Hepatic stellate cell (primary cell): Measurements from ENCODE around the gene CRMP1.

Experiments used
- DNase-seq: peaks from one replicate; pipeline ENCODE4 v3.0.0; 2011; ENCODE audit warnings: low spot score

The CRMP1 gene

DNA sequence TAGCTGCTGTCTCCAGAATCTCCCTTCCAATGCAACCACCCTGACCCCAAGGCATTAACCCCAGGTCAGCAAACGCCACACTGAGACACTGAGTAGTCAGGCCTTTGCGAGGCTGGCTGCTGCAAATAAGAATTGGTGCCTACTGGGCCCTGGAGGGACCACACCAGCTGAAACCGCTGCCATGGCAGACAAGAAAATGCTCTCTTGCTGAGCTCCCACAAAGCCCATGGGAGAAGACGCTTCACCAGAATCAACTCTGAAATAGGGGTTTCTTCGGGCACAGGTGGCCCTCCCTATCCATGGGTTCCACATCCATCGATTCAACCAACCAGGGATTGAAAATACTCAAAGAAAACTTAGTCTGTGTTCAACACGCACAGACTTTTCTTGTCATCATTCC lies 26.7 kb upstream of the CRMP1 start:
- no peak for DNase-seq

DNA sequence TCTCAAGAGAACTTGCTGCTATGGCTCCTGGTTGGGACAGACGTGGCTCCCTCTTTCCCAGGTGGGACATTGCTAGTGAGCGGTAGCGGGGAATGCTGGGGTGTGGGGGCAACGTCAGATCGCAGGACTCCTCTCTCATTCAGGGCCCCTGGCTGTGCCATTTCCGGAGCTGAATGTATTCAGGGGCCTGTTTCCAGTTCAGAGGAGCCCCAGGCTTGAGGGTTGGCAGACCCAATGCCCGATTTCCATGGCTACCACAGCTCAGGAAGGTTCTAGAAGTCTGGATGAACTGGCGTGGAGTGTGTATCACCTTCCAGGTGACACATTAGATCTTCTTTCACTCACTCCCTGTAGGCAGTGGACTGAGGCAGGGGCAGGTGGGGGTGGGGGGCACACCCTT lies 26.2 kb upstream of the CRMP1 start:
- DNase-seq: no peak

GRCh38 chr4:5918331-5918985 lies 25.6 kb upstream of the CRMP1 start:
- no peak for DNase-seq

- DNase-seq: no peak
Measured at GRCh38 chr4:5917672-5918071, 24.8 kb upstream of the CRMP1 start.

DNA sequence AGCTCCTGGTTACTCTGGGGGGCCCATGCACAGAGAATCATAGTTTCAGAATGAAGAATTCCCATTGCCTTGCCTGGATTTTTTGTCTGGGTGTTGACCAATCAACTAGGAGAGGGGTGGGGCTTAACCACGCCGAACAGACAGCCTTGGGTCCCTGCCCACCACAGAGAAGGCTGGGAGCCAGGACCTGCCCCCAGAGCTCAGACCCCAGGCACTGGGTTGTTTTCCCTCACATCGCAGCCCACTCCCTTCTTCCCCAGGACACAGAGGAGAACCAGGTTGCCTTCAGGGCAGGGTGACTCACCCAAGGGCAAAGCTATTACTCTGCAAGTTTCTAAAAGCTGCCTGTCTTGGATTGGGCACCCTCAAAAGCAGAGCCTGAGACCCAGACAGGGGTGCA lies 23.3 kb upstream of the CRMP1 start:
- no peak for DNase-seq

GRCh38 chr4:5913454-5913853 lies 20.6 kb upstream of the CRMP1 start:
- no peak for DNase-seq

DNA sequence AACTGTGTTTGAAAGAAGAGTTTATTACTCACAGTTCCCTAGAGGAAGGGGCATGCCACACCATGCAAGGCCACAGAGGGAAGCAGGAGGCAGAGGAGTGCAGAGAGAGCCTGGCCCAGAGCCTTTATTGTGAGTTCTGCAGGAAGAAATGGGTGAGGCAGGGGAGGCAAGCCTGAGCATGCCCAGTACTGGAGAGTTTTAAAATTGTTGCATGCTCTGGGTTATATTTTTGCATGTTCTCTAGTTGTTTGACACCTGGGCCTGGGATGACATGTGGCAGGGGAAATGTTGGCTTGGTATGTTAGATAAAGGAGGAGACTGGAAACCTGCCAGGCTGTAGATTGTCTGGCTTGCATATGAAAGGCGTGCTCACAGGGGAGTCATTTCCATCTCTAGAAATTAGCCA lies 19.7 kb upstream of the CRMP1 start:
- no peak for DNase-seq

GRCh38 chr4:5908876-5909427 lies 16.1 kb upstream of the CRMP1 start:
- DNase-seq: no peak

DNA sequence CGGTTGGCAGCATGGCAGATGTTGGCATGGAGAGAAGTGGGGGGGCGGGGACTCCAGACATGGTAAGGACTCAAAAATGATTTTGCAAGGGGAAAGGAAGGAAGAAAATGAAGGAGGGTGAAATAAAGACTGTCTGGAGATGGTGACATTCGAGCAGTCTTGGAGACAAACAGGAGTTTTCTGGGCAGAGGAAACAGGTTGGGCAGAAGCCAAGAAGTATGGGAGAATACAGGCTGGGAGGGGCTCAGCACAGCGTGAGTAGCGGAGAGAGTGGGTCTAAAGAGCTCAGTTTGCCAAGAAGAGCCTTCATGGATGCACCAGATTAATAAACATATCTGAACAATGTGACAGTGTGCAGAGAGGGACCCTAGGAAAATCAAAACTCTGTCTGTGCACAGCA lies 13.3 kb upstream of the CRMP1 start:
- DNase-seq: no peak

- DNase-seq: no peak
Measured at GRCh38 chr4:5905714-5906113, 12.8 kb upstream of the CRMP1 start.

GRCh38 chr4:5900844-5901243 lies 8.0 kb upstream of the CRMP1 start:
- no peak for DNase-seq

- no peak for DNase-seq
Measured at GRCh38 chr4:5899881-5900280, 7.0 kb upstream of the CRMP1 start.

GRCh38 chr4:5899396-5899795 lies 6.5 kb upstream of the CRMP1 start:
- DNase-seq: no peak

GRCh38 chr4:5897674-5898073 lies 4.8 kb upstream of the CRMP1 start:
- DNase-seq: no peak

- no peak for DNase-seq
Measured at GRCh38 chr4:5895287-5895686, 2.4 kb upstream of the CRMP1 start.

GRCh38 chr4:5894266-5894665 lies 1.4 kb upstream of the CRMP1 start:
- no peak for DNase-seq

DNA sequence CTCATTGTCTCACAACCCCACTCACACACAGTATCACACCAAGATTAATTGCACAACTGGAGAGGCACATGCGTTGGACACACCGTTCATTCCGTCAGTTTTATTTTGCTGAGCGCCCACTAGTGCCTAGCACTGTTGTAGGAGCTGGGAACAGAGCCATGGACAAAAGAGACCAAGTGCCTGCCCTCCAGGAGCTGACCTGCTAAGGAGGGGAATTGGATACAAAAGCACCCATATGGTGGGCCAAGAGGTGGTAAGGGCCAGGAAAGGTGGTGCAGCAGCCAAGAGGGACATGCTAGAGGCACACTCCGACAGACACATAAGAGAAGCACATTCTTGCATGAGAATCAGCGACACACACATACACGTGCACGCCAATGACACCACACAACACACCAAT lies 705 bp upstream of the CRMP1 start:
- DNase-seq: no peak

GRCh38 chr4:5892323-5893003 lies 423 bp downstream of the CRMP1 start:
- DNase-seq: no peak

DNA sequence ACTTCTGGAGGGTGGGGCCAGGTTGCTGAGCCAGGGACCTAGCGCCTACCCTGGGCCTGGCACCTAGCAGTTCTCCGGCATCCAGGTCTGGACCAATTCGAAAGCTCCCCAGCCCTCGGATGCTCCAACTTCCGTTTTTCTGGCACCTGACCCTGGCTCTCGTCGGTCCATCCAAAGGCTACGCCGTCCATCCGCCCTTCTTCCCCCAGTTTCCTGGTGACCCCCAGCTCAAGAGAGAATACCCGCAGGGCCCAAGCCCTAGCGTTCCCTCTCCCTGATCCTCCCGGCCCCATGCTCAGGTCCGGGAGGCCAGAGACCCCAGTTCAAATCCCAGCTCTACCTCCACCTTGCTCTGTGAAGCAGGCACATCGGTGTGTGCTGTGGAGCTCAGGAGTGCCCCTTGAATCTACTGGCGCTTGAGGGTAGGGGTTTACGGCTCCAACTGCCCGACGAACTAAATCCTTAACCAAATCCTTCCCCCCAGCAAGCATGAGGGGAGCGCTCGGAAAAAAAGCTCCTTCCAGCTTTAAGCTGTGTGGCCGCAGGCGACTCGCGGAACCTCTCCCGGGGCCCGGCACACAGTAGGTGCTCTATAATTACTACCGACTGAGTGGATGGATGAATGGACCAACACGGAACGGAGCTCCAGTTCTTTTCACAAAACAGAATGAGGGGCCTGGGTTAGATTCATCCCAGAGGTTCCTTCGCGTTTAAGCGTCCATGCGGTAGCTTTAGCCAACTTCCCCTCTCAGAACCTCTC lies 1.1 kb downstream of the CRMP1 start:
- DNase-seq: no peak

GRCh38 chr4:5890063-5890727 lies 2.7 kb downstream of the CRMP1 start:
- DNase-seq: no peak

DNA sequence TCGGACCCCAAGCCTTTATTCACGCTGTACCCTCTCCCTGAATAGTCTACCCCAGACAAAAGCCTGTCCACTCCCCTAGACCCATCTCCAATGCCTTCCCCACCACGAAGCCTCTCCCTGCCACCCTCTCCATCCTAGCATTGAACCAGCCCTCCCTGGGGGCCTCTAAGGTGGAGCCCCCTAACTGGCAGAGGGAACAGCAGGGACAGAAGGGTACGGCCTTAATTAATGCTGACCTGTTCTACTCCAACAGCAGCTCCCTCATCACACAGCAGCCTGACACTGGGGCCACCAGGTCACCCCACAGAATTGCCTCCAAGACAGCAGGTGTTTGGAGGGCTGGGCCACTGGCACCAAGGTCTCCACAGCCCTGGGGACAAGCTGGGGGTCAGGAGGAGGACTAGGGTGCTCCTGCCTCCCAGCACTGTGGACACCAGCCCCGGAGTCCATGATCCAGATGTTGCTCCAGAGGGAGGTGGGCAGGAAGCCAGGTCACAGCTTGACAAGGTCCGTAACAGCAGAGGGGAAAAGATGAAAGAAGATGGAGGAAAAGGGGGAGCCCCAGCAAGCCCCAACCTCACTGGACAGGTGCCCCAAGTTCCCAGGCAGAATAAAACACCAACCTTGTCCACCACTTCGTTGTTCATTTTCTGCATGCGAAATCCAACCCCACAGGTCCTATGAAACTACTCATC lies 3.7 kb downstream of the CRMP1 start:
- no peak for DNase-seq
